DMS79 treated with DMSO at 0.1 percent for 48 hours (cell line): ENCODE measurements around the gene RAB24.
A peak's percentile ranks its signal among the peaks of the same experiment; 100 is the strongest.

Source experiments
- DNase-seq: peaks from one replicate; lab custom pipeline; 2025; lab: John Stamatoyannopoulos, UW

The RAB24 gene

DNA sequence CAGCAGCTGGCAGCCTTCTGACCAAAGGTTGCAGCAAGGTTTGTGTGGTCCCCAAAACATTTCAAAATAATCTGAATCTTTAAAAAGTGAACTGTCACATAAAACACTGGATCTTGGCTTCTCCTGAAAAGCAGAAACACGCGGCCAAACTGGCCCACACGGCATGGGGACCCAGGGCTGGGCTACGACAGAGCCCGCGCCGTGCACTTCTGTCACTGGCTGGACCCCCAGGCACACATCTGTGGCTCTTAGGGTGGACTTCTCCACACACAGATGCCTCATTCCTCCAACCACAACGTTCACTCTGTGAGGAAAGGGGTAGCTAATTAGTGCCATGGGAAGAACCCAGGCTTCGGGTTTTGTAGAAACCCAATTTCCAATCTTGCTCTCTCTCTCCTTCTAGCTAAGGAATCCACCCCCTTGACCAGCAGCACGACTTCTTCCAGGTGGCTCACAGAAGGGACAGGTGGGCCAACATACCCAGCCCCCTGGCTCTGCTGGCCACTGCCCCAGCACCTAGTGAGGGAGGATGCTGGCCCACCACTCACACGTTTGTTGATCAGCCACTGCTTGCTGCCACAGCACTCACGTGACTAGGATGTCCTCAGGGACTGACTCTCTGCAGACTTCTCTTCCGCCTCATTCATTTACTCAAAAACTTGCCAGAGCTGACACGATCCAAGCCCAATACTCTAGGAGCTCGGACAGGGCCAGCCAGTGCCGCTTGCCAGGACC, 30.1 kb upstream of the RAB24 start:
- no peak for DNase-seq

DNA sequence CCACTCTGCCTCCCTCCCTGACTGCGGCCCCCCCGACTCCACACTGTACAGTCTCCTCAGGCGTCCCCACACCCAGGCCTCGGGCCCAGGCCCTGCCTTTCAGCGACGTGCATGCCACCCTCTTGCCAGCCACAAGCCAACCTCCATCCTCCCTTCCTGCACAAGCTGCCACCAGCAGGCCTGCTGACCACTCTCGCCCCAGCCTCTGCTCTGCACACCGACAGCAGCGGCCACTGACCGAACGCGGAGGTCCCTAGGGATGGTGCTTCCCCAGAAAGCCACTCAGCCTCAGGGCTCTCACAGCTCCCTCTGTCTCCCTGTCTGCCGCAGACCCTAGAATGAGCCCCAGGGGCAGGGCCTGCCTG, 29.4 kb upstream of the RAB24 start:
- no peak for DNase-seq

DNA sequence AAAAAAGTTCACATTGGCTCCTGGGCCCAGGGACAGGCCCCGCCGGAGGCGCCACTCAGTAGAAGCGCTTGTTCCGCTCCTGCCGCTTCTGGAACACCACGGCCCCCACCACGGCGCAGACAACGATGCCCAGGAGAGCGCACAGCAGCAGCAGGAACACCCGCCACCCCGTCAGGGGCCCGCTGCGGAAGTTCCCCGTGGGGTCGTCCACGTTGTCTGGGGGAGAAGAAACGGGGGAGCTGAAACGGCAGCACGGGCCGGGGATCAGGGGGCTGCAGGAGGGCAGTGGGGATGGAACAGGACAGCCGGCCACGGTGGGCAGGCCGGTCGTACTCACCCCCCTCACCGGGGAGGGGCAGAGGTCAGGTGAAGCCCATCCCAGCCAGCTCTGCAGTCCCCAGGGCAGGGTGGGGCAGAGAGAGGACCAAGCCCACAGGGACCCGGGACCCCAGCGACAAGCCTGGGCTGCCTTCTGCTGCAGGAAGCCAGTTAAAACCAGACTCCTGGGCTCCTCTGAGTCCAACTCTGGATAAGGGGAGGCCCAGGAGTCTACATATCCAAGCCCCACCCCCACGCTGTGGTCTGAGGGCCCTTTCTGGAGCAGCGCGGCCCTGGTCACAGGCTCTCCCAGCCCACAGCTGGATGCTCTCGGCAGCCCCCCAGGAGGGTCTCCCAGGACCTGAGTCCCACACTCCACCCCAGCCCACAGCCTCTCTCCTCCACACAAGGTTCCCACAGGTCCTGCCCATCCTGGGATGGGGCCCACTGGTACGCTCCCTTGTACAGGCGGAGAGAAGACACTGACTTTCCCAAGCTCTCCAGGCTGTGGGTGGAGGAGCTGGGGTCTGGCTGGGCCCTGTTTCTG, 28.7 kb upstream of the RAB24 start:
- no peak for DNase-seq

DNA sequence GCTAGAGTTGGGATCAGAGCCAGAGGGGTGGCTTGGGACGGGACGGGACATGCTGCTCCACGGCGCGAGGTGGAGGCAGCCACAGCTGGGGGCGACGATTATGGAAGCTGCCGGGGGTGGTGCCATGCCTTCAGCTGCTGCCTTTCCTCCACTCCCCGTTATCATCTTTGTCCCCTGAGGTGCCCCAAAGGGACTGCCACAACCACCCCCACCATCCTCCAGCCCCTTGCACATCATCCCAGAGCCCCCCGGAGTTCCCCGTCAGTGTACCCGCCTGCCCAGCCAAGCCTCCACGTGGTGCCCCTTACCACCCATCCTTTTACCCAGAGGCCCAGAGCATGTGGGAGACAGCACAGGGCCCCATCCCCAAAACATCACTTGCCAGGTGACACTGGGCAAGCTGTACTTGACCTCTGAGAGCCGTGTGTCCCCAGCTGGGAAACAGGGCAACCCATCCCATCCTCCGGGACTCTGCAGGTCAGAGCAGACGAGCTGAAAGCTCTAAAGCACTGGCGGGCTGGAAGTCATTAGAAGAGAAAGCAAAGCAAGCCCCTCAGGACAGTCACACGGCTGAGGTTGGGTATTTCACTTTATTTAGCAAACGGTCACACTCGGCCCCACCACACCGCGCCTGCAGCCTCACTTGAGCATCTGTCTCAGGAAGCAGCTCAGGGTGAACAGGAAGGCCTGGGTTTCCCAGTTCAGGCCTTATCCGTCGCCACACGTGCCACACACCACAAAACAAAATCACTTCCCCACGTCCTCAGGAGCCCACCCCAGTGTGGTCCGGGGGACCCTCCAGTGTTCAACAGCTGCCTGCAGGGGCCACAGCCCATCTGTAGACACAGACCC, 27.7 kb upstream of the RAB24 start:
- no peak for DNase-seq

DNA sequence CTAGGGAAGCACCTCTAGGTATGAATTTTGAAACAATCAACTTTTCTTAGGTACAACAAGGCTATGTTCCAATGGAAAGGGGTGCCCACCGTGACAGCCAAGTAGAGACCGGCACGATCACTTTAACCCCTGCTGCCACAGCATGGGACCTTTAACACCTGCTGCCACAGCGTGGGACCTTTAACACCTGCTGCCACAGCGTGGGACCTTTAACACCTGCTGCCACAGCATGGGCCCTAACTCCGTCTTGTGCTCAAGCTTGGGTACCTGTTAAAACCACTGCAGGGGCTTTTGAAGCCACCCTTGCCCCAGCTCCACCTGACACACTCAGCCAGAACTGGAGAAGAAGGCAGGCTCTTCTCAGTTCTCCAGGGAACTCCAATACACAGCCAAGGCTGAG, 26.4 kb upstream of the RAB24 start:
- DNase-seq, result no peak

DNA sequence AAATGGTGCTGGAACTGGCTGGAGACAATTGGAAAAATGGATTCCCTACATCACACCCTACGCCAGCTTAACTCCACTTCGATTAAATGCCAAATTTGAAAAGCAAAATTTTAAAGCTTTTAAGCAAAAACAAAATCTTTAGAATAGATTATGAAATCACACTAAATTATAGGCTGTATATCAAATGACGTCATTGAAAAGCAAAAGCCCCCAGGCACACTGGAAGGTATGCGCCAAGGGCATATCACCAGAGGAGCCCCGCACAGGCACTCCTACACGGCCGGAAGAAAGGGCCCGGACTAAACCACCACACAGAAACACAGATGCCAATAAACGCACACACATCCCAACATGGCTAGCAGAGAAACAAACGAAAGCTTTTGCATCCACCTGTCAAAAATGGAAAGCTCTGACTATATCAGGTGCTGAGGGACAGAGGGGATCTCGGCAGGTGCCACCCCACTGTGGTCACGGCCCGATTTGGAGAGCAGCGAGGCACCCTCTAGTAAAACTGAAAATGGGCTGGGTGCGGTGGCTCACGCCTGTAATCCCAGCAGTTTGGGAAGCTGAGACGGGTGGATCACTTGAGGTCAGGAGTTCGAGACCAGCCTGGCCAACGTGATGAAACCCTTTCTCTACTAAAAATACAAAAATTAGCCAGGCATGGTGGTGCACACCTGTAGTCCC, 25.2 kb upstream of the RAB24 start:
- no peak for DNase-seq

DNA sequence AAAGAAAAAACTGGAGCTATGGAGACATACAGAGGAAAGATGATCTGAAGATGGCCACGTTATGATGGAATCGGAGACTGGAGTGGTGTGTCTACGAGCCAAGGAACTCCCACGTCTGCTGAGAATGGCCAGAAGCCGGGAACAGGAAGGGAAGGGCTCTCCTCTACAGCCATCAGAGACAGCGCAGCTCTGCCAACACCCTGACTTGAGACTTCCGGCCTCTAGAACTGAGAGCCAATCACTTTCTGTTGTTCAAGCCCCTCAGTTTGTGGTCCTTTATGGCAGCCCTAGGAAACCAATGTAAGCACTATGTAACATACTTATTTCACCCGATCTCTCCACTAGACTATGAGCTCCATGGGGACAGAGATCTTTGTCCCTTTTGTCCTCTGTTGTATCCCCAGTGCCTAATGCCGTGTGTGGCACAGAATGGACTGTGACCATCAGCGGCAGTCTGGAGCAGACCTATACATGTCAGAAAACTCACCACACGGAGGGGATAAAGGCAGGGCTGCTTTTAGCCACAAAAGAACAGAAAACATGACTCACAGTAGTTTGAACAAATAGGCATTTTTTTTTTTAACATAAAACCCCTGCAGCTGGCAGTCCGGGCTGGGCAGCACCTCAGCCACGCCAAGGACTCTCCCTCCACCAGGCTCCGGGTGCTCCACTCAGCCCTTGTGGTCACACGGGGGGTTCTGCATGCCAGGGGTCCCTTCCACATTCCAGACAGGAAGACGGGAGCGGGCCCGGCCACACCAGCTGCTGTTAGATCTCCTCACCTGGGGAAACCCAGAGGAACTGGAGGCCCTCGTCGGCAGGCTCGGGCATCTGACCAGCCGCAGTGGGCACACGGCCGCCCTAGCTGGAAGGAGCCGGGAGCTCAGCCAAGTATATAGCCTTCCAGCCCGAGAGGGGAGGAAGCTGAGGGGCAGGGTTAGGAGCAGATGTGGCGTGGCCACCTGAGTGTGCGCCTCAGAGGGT, 24.3 kb upstream of the RAB24 start:
- no peak for DNase-seq

DNA sequence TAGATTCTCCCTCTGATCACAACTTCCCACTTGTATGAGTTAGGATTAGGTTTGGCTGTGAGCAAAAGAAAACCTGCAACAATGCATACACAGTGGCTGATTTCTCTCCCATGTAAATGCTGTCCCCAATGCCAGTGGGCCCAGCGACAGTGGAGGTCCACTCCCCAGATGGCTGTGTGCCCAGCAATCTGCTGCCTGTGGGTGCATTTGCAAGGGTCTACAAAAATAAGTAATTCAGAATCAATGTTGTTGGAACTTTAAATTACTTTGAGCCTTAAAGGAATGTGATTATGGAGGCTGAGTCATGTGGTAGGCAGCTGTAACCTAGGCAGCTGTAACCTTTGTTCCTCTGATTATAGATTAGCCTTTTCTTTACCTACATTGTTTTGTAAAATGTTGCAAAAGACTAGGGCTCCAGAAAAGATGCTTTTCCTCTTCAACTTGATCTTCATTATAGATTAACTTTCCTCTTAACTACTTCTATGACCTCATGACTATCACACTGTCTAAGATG, 22.4 kb upstream of the RAB24 start:
- no peak for DNase-seq

DNA sequence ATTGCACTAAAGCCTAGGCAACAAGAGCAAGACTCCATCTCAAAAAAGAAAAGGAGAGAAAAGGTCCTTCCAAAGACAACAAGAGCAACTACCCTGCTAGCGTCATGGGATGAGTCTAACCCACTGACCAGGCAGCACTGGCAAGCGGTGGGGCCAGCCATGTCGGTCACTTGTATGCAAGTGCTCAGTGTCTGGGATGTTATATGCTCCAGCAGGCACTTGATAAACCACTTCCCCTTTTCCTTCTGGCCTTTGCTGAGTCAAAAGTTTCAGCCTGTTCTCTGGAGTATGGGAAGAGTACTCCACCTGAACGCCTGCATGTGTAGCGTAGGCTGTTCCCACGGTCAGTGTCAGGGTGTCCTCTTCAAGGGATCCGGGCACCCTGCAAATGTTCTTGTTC, 17.4 kb upstream of the RAB24 start:
- no peak for DNase-seq

DNA sequence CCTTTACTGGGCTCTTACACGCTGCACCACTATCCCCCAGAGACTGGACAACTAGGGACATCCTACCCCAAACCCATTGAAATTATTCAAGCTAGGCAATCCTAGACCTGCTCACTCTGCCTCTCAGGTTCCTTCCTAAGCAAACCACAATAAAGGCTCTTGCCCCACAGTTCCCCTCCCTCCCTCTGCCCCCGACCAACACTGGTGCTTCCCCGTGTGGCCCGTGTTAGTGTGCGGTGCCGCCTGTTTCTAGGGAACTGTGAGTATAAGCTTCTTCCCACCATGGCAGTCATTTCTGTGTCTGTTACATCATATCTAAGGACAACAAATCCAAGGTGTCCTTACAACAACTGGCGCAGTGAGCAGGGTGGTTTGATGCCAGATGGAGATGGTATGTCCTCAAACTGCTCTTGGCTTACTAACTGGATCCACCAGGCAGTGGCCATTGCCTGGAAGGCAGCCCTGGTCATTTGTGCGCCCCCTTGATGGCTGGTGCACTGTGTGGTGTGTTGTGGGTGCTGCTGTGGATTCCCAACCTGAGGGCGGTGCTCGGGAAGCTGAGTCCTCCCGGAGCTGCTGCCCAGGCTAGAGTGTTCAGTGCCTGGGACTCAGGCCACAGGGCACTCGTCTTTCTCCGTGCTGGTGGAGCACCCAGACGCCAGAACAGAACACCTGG, 16.5 kb upstream of the RAB24 start:
- DNase-seq, result no peak

DNA sequence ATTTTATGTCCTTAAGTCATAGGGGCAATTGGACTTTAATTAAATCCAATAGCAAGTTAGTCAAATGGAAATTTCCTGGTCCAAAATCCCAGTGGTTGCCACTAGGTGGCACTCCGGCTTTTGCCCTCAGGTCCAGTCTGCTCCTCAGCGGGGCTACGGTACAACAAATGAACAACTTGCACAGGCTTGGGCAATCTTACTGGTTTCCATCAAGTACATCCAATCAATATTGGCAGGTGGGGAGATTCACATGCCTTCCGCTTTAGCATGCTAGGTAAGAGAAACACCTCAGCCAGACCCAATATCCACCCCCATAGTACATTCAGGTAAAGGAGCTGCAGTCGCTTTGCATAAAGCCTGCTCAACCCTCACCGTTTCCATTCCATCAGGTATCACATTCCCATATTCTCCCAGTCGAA, 14.4 kb upstream of the RAB24 start:
- peak; percentile 14 for DNase-seq

DNA sequence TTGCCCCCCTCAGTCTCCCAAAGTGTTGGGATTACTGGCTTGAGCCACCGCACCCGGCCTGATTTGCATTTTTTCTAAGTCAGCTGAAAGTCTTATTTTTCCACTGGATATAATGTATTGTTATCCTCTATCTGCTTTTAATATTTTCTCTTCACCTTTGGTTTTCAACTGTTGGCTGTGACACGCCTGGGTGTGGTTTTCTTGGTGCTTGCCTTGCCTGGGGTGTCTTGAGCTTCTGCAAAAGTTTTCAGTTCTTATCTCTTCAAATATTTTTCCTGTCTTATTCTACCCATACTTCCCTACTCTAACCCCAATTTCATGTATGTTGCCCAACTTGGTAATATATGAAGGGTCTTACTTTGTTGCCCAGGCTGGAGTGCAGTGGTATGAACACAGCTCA, 12.5 kb upstream of the RAB24 start:
- no peak for DNase-seq

DNA sequence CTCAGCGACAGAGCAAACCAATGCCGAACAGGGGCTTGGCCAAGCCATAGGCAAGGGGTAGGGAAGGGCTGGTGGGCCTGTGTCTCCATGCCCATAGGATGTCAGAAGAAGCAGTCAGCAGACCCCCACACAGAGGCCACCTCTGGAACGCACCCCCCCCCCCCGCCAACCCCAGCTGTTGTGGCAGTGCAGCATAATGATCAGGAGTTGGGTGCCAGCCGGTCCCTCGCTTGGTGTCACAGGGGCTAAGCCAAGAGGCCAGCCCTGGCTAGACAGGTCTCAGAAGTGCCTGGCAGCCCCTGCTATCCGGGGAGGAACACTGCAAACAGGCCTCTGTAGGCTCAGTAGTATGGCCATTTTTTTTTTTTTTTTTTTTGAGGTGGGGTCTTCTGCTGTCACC, 11.9 kb upstream of the RAB24 start:
- no peak for DNase-seq

DNA sequence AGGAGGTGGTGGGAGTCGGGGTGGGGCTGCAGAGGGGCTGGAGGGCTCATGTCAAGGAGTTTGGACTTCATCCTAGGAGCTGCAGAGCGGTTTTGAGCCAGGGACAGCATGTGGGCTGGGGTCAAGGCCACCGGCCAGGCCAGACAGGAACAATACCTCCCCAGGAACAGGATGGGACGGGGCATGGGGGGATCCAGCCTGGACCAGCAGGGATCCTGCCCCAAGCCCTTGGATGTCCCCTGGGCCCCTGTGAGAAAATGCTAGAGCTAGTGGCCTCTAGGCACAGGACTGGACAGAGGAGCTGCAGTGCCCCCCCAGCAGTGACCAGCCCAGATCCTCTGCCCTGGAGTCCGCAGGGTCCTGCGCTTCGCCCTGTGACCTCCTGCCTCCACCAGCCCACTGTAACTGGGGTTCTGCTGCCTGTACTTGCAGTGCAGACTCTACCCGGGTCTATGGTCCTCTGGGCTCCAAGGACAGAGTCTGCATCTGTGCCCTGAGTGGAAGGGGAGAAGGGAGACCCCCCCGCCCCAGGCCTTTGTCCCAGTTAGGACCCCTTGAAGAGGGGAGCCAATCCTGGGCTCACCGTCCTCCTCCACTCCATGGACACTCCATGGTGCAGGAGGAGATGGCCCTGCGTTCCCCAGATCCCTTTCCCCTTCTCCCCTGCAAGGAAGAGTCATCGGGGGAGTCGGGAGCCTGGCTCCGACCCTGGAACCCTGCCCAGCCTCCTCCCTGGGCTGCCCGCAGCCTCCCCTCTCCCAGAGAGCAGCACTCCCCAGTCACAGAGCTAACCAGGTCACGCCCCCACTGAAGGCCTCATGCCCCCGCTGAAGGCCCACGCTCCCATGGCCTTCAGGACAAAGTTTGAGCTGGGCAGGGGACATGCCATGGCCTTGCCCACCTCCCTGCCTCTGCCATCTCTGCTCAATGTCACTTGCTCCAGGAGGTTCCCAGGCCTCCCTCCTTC, 11.1 kb upstream of the RAB24 start:
- DNase-seq, result no peak

DNA sequence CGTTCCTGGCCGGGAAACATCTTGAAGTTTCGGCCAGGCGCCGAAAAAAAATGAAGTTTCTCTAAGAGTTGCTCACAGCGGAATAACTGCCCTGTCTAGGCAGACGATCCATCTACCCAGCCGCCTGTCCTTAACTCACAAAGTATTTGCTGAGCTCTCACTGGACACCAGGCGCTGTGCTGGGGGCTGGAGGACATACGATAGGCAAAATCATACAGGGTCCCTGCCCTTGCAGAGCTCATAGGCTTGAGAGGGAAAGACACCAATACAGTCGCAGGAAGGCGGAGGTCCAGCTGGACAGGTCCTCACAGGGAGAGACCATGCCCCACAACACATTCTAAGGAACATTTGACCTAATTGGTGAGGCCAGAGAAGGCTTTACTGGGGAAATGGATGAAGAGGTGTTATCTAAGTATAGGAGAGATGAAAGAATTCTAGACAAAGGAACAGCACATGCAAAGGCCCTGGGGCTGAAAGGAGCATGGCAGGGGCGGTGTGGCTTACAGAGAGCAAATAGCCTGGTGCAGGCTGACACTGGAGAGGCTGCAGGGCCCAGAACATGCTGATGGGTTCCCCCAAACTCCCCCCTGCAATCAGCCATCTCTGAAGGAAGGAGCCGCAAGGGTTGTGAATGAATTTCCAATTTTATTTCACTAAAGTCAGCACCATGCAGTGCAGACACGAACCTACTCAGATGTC, 10.2 kb upstream of the RAB24 start:
- DNase-seq, result no peak

DNA sequence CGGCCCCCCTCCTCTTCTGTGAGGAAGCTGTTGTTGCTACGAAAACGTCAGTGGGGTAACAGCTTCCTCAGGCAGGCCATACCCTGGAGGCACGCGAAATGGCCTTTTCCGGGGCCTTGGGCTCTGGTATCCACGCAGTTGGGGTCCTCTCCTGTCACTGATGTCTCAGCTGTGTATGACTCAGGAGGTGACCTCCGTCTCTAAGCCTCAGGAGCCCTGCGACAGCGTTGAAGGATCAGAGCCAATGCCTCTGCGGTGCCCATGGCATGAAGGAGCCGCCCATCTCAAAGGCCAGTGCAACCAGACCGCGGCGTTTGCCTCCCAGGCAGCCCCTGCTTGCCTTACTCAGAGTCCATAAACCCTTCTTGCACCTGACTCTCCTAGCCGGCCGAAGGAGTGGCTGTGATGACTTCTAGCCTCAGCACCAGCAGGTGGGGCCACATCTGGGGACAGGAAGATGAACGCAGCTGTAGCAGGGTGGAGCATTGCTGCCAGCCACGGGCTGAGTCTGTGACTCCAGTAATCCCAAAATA, 9.2 kb upstream of the RAB24 start:
- DNase-seq, result no peak

DNA sequence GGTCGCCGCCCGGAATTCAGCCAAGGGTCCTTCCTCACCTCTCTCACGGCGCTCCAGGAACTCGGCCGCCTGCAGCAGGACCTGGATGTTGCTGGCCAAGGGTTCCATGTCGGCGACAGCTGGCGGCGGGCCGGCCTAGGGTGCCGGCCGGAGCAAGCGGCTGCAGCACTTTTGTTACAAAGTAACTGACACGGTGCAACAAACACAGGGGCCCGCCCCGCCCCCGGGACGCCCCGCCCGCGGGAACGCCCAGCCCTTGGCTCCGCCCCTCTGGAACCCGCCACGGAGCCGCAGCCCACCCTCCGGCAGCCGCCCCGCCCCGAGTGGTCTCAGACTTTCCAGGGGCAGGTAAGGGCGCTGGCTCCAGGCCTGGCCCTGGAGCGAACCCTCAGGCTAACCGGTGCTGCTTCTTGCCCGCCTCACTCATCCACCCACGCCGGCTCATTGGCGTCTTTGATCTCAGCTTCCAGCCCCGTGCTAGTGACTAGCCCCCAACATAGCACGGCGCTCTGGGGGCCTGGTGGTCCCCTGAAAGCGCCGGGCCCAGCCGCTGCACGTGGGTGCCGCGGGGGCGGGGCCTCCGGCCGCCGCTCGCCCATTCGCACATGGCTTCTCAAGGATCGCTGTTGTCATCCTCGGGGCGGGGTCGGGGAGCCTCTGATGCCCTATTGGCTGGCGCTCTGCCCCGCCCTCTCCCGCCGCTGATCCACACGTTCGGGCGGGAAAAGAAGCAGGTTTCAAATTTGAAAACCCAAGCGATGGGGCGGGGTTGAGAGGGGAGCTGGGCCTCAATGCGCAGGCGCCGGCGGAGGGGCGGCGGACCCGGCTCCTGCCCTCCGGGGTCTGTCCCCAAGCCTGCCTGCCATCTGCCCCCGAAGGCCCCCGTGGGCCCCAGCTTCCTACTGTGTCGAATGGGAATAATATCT, 8.5 kb upstream of the RAB24 start, which contains the start of gene MXD3:
Gene MXD3 (minus strand): TSS at position 176 of the 926 bp plus-strand sequence. CDS start 68 bp downstream, at position 108.
- DNase-seq, result peak; percentile 77
